ENCODE measurements around the gene HTR3A.

HTR3A gene

DNA sequence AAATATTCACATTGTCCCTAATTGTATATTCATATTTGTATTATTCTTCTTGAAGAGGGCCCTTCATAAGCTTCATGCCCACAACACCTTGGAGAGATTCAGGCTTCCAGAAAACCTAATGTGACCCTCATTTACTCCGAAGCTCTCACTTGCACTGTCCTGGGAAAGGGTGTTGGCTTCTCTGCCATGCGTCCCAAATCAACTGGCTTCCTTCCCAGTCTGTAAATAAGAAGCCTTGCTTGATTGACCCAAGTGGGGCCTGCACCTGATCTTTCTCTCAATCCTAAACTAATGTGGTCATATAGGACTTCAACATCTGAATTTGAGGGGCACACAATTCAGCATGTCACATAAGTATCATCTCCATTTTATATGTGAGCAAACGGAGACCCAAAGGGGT is 44.1 kb downstream of the HTR3A start:
- no peak for DNase-seq (ENCODE audit: low read depth)

GRCh38 chr11:114019574-114019973 is 44.7 kb downstream of the HTR3A start:
- no peak for DNase-seq (ENCODE audit: low read depth)

GRCh38 chr11:114025329-114025907 is 50.5 kb downstream of the HTR3A start:
- no peak for DNase-seq (ENCODE audit: low read depth)

GRCh38 chr11:114026355-114026754 is 51.4 kb downstream of the HTR3A start:
- peak; percentile 23 for DNase-seq (ENCODE audit: low read depth)

GRCh38 chr11:114027391-114027790 is 52.5 kb downstream of the HTR3A start:
- DNase-seq (ENCODE audit: low read depth), result no peak

DNA sequence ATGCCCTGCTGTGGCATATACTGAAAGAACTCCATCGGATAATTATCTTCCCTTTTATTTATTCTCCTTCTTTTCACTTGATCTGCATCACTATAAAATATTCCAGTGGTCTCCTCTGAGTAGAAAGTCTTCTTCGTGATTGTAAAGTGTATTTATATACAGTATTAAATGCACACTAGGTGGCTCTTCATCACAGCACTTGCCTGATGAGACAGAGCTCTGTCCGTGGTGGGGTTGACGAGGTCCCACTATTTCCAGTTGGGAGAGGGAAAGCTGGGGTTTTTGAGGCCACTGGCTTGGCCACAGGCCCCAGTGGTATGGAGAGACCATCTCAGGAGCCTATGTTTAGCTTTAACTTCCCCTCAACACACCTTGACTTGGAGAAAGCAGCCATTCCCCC is 53.0 kb downstream of the HTR3A start:
- no peak for DNase-seq (ENCODE audit: low read depth)

DNA sequence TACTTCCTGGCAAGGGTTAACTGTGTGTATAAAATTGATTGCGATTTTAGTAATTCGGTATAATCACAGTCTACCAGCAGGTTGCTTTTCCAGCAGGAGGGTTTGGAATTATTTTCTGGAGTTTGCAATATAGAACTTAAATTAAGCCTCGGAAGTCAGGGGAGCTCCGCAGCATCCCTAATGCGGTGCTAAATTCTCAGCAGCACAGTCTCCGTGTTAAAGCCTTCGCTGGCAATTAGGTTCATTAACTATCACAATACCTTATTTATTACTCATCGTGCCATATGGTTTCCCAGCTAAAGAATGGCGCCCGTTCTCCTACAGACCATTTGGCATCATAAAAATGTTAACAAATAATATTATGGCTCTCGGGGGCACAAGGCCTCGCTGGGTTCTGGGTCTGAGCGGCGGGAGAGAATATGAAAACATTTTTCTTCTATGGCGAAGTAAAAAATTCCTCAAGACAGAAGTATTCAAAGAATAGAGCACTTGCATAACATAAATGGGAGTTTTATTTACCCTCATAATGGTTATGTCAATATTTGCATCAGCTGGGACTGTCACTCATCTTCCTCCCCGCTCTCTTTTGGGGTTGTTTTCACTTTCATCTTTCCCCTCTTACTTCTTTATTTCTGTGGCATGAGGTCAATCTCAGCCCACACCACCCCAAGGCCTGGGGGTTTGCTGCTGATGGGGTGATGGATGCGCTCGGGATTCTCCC is 56.5 kb downstream of the HTR3A start:
- no peak for DNase-seq (ENCODE audit: low read depth)

DNA sequence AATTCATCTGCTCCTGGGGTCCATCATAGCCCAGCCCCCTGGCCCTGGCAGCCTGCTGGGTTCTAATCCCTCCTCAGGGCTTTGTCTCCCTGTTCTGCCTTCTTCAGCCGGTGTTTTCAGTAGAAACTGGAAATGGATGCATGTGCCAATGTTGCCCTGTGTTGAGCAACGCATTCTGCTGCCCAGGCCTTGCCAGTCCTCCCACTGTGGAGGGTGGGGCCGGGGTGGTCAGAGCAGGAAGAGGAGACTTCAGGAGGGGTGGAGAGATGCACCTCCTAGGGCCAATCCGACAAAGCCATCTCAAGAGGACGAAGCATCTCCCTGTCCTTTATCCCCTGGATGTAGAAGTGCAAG is 57.0 kb downstream of the HTR3A start:
- no peak for DNase-seq (ENCODE audit: low read depth)

GRCh38 chr11:114033066-114033465 is 58.2 kb downstream of the HTR3A start:
- no peak for DNase-seq (ENCODE audit: low read depth)

DNA sequence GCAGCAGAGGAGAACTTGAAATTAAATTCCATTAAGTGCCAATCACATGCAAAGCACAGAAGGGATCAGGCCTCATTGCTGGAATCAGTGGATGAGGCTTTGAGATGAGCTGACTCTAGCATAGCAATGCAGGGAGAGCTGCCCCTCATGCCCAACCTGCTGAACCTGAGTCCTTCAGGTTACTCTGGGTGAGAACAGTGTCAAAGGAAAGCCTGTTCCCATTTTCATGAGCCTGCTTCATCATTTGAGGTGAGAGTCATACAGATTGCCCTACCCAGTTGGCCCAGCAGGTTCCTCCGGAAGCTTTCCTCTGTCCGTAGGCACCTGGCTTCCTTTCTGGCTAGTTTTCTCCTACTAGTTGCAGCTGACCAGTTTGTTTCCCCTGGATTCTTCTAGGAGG is 58.7 kb downstream of the HTR3A start:
- no peak for DNase-seq (ENCODE audit: low read depth)

DNA sequence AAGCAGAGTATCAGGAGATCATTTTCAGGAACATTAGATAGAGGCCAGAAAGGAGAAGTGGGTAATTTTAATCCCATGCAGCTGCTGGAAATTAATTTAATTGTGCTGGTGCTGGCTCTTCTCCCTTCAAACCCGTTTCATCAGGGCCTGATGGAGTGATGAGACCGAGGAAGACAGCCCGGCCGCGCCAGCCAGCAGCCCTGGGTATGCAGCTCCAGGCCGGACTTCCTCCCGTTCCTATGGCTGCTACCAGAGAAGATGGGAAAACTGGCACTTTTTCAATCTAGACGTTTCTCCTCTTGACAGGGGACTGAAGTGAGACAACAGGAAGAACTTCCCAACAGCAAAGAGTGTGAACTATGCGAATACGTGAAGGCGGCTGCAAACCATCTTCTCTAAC is 60.0 kb downstream of the HTR3A start:
- no peak for DNase-seq (ENCODE audit: low read depth)

DNA sequence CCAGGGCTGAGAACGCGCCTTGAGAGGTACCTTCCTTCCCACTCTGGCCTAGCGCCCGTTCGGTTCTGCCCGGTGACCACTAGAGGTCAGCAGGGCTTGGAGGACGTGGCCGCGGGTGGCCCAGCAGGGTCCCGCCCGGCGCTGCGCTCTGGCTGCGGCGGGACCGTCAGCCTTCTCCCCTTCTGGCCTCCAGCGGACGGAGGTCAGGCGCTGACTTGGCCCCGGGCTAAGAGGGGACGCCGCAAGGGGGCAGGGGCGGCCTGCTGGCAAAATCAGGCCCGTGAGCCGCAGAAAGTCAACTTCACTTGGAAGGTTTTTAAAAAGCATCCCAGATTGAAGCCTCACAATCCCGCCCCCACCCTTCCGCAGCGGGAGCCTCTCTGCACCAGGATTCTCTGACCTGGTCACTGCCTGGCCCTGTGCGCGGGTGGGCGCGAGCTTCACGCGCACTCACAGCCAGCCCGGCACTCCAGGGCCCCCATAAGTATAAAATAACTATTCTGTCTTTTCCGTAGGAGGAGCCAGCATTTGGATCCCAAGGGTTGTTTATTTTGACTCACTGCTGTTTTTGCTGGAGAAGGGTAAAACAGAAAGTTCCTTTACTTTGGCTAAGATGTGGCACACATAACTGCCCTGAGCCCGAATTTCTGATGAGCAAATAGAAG is 61.4 kb downstream of the HTR3A start:
- peak; percentile 68 for DNase-seq (ENCODE audit: low read depth)

GRCh38 chr11:114036958-114037357 is 62.0 kb downstream of the HTR3A start:
- DNase-seq (ENCODE audit: low read depth), result no peak

DNA sequence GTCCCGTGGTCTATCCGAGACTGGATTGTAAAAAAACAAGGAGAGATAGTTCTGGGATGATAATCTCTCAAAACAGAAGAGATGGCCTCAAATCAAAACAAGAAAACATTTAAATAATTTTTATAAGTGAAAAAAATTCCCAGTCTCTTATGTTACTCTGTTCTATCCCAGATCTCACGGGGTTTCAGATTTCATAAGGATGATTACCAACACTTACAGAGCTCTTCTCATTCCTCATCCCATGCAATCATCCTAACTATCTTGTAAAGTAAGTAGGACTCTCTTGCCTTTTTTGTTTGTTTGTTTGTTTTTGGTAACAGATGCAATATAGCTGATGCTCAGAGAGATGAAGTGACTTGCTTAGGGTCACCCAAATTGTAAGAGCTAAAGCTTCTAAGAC is 64.6 kb downstream of the HTR3A start:
- no peak for DNase-seq (ENCODE audit: low read depth)

Data from ELR (cell line).